ENCODE results near the gene SNX2.

The SNX2 gene

DNA sequence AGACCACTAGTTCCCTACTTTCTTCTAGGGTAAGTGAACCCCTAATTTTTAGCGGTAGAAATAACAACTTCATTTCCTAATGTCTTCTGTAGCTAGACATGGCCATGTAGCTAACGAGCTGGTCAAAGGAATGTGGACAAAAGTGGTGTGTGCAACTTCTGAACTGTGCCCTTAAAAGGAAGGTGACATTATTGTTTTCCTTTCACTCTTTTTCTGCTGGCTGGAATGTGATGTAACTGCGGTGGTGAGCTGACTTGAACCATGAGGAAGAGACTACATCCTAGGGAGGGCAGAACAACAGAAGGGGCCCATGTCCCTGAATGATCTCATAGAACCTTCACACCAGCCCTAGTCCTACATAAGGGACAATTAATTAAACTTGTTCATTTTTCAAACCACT is 1.3 kb upstream of the SNX2 start:
- DNase-seq (ENCODE audit: low spot score): no peak

DNA sequence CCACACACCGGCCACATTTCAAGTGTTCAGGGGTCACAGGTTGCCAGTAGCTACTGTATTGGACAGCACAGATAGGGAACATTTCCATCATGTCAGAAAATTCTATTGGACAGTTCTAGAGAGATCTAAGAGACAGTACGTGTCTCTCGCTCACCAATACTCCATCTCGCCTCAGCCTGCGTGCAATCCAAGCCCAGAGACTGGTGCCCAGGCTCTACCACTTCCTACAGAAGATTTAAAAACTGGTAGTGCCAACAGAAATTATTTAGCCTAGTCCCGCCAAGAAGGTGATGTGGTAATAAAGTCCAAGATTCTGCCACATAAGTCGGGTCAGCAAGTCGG is 390 bp upstream of the SNX2 start:
- no peak for DNase-seq (ENCODE audit: low spot score)

DNA sequence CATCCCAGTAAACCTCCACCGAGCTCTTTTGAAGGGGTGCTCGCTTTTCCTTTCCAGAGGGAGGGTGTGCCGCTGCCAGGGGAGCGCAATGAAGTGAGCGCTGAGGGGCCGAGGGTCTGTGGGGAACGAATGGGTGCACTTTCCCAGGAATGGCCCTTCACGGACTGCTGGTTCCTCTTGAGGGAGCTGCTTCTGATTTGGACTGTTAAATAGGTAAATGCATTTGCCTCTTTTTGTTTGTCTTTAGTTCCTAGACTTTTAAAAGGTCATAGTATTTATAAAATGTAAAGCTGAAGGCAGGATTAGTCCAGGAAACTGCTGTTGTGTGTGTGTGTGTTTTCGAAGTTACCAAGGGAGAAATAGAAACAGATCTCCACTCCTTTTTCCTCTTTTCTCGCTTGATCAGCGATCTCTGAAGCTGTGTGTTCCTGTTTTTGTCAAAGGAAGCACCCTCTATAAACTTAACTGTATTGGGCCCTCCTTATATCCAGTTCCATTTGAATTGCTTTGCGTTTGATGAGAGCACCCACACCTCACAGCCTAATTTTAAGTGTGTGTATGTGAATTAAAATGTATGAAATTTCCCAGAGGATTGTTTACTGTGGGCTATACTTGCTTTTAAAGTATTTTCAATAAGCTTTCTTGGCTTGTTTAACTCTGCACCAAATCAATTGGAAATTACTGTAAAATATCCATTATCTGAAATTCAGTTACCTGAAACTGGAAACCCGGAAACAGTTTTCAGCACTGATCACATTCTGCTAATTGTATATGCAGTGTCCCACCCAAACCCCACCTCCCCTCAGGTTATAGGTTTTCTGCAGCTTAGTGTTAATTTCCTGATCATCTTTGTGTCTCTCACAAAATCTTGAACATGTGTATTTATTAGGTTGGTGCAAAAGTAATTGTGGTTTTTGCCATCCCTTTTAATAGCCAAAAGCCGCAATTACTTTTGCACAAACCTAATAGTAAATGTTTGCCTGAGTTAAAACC is 966 bp downstream of the SNX2 start:
- DNase-seq (ENCODE audit: low spot score): peak; percentile 46

DNA sequence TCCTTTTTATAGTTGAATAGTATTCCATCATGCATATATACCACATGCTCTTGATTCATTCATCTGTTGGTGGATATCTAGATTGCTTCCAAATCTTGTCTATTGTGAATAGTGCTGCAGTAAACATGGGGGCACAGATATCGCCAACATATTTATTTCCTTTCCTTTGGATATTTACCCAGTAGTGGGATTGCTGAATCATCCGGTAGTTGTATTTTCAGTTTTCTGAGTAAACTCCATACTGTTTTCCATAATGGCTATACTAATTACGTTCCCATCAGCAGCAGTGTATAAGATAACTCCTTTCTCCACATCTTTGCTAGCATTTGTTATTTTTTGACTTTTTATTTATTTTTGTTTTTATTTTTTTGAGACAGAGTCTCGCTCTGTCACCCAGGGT is 3.3 kb downstream of the SNX2 start:
- no peak for DNase-seq (ENCODE audit: low spot score)

DNA sequence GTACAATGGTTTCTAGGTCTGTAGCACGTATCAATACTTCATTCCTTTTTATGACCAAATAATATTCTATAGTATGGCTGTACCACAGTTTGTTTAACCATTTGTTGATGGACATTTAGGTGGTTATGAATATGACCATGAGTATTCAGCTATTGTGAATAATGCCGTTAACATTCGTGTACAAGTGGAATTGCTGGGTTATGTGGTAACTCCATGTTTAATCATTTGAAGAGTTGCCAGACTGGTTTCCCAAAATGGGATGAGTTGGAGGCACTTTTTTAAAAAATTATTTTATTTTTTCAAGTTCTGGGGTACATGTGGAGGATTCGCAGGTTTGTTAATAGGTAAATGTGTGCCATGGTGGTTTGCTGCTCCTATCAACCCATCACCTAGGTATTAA is 4.6 kb downstream of the SNX2 start:
- no peak for DNase-seq (ENCODE audit: low spot score)

DNA sequence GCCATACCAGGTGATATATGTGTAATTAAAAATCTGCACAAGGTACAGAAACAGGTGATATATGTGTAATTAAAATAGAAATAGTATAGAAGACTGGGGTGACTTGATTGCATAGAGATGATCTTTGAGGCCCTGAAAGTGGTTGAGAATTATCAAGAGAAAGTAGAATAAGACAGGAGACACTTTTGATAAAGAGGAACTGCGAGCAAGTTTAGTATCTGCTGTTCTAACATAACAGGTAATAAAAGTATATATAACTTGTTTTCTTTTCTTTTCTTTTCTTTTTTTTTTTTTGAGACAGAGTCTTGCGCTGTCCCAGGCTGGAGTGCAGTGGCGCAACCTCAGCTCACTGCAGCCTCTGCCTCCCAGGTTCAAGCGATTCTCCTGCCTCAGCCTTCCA is 5.4 kb downstream of the SNX2 start:
- DNase-seq (ENCODE audit: low spot score): no peak

DNA sequence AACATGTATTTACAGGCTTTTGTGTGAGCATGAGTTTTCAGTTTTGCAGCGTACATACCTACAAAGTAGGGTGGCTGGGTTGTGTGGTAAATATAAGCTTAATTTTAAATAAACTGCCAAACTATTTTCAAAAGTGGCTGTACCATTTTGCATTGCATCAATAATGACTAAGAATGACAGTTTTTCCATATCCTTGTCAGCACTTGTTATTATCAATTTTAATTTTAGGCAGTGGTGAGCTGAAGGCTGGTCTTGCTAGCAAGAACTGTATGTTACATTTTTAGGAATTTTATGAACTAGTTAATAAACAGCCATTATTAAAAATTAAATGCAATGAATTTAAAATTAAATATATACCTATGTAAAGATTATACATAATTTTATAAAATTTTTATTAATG is 6.6 kb downstream of the SNX2 start:
- DNase-seq (ENCODE audit: low spot score): no peak

DNA sequence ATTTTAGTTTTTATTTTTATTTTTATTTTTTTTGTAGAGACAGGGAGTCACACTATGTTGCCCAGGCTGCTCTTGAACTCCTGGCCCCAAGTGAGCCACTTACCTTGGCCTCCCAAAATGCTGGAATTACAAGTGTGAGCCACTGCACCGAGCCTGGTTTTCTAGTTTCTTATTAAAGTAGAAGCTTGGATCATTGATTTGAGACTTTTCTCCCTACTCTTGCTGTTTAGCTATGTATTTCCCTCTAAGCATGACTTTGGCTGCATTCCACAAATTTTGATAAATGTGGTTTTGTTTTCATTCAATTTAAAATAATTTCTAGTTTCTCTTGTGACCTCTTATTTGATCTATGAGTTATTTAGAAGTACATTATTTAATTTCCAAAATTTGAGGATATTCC is 10.4 kb downstream of the SNX2 start:
- no peak for DNase-seq (ENCODE audit: low spot score)

DNA sequence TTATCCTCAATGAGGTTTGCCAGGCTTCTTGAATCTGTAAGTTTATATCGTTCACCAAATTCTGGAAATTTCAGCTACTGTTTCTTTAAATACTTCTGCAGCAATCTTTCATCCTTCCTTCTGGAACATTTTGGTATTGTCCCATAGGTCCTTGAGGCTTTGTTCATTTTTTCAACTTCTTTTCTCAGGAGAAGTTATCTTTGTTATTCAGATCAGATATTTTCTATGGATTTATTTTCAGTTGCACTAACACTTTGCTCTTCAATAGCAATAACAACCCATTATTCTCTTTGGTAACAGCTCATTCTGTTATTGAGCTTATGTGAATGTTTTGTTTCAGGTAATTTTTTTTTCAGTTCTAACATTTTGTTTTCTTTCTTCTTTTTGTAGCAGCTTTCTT is 13.5 kb downstream of the SNX2 start:
- DNase-seq (ENCODE audit: low spot score): no peak

DNA sequence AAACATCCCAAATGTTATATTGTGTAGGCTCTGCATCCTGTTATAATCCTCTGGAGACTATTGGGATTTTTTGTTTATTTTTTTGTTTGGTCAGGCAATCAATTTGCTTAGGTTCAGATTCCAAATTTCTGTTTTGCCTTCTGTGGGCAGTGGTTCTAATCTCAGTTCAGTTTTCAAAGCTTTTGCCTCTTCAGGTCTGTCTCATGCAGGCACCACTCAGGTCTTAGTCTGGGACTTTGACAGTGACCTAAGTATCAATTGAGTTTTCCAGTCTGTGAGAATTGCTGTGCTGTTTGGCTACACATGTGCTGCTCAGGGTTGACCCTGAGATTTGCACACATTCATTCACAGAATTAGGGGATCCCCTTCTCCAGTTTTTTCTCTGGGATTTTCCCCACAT is 14.1 kb downstream of the SNX2 start:
- DNase-seq (ENCODE audit: low spot score): no peak

DNA sequence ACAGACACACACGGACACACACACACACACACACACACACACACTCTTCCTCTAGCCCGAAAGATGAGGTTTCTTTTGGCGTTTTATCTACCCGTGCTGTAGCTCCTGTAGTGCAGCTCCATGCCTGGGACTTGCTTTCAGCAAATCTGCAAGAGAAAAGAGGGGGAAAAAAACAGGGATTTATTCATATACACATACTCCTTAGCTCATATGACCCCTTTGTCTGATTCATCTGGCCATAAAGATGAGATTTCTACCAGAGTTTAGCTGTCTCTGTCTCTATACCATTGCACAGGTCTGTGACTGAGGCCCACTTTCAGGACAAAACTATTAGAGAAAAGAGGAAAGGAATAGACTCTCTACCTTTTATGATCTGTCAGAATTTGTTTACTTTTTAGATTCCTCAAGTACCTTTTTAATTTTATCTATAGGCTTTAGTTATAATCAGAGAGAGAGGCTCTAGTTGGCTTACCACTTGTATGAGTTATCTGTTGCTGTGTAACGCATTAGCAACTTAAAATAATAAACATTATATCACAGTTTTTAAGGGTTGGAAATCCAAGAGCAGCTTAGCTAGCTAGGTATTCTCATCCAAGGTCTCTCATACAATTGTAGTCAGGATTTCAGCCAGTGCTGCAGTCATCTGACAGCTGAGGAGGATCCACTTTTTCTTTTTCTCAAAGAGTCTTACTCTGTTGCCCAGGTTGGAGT is 14.7 kb downstream of the SNX2 start:
- DNase-seq (ENCODE audit: low spot score): no peak

DNA sequence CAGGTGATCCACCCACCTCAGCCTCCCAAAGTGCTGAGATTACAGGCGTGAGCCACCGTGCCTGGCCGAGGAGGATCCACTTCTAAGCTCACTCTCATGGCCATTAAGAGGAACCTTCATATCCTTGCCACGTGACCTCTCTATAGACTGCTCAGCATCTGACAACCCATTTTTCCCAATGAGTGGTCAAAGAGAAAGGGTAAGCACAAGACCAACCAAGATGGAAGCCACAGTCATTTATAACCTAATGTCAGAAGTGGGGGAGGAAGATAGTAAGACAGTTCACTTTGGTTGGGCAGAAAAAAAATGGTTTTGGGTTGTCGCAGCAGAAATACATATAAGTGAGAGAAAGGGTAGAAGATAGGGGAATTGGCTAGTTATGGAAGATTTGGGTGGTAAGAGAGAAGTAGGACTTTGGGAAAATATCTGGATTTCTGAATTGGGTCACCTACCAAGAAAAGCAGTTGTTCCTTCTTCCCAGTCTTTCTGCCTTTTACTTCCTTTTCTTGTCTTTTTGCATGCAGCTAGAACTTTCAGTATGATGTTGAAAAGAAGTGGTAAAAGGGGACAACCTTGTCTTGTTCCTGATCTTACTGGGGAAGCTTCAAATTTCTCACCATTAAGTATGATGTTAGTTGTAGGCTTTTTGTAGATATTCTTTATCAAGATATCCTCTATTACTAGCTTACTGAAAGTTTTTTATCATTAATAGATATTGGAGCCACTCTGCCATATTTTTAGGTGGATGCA is 15.6 kb downstream of the SNX2 start:
- DNase-seq (ENCODE audit: low spot score): no peak

DNA sequence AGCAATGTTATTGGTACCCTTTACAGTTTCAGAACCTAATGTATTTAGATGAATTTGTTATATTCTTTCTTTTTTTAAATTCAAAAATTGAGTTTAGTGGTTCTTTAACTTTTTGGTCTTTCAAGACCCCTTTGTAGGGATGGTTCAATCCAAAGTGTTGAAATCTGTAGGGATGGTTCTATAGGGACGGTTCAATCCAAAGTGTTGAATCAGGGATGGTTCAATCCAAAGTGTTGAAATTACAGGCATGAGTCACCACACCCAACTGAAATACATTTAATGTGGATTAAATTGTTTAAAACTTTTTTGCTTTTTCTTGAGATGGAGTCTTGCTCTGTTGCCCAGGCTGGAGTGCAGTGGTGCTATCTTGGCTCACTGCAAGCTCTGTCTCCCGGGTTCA is 30.6 kb downstream of the SNX2 start:
- DNase-seq (ENCODE audit: low spot score): no peak

DNA sequence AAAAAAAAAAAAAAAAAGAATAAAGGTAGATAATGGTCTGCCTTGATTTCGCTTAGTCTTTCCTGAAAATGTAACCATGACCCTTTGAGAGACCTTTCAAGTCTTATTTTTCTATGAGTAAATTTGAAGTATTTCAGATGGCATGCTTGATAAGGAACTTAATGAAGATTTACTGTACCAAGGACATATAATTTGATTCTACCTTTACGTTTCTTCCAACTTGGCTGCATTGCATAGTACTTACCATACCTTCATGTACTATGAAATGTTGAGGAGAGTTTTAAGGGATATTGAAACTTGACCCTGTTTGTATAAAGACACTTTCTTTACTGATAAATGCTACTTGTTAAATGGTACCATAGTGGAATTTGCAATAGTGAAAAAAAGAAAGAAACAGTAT is 35.5 kb downstream of the SNX2 start:
- no peak for DNase-seq (ENCODE audit: low spot score)

DNA sequence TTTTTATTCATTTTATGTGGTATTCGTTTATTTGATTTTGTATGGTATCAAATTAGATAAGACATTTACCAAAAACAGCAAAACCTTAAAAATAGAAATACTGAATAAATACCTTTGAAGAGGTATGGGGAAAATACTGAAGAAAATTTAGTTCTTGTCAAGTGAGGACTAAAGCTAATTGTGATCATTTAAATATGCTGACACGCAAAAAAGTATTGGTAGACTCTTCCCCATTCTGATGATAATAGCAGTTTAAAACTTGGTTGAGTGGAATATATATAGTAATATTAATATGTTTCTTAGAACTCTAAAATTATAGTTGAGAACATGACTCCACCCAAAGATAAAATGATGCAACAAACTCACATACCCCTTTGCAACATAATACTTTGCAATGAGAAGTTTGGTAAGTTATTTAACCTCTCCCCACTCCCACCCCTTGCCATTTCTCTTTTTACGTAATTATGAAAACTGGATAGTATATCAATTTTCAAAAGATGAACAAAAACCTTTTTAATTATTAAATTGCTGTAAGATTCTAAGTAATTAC is 40.4 kb downstream of the SNX2 start:
- DNase-seq (ENCODE audit: low spot score): no peak

DNA sequence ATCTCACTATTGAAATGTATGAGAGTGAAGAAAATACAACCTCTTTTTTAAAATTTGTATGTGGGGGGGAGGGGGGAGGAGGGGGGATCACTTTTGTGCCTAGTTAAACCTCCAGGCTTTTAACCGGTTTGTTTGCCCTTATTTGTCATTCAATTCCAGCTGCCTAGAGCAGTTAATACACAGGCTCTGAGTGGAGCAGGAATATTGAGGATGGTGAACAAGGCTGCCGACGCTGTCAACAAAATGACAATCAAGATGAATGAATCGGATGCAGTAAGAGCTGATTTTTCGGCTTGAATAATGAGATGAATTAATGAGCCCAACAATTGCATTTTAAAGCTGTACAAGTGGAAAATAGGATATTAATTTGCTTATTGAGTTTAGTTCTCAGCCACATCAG is 41.9 kb downstream of the SNX2 start:
- no peak for DNase-seq (ENCODE audit: low spot score)

DNA sequence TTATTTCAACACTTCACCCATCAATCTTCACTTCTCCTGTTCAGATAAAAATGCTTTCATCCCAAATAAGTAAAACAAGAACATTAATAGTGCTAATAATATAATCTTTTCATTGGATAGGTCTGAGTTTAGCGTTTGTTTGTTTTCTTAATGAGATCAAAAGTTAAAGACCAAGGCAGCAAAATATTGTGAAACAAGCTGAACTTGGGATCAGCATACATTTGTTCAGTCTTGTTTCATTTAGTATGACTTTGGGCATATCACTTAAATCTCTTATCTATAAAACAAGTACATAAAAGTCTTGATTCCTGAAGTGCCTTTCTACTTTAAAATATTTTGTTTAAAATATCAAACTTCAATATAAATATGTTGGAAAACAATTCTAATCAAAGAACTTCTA is 57.1 kb downstream of the SNX2 start:
- no peak for DNase-seq (ENCODE audit: low spot score)

DNA sequence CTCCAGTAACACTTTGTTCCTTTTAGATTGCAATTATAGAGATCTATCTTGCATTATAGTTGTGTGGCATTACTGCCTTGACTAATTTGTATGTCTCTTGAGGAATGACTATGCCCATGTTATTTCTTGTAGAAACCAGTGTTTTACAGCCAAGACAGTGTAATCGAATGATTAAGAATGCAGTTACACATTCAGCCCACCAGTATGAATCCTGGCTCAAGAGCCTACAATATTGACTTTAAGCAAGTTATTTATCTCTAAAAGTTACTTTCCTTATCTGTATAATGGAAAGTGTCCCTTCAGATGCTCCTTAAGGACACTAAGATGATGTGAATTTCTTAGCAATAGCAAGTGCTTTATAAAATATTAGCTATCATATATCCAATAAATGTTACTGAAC is 60.8 kb downstream of the SNX2 start:
- no peak for DNase-seq (ENCODE audit: low spot score)

DNA sequence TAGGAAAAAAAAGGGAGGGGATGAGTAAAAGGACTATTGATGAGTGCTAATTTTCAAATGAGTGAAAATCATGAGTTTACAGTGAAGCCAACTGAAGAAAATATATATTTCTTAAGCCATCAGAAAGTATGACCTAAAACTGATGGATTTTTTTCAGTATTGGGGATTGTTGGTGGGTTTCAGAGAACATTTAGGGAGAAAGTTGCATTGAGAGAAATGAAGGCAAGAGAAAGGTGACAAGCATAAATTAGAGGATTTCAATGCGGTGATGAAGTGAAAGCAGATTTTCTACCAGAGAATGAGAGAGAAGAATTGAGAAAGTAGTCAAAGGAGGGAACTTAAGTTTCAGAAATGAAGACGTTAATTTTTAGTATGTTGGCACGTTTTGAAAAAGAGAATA is 62.1 kb downstream of the SNX2 start:
- no peak for DNase-seq (ENCODE audit: low spot score)

DNA sequence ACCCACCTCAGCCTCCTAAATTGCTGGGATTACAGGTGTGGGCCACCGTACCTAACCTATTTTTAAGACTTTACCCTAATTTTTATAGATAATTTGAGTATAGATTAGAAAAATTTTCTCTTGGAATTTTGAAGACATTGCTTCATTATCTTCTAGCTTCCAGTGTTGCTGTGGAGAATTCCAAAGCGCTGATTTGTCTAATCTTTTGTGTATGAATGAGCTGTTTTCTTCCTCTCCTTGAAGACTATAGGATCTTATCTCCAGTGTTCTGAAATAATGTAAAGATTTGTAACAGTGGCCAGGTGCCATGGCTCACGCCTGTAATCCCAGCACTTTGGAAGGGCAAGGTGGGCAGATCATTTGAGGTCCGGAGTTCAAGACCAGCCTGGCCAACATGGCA is 64.9 kb downstream of the SNX2 start:
- DNase-seq (ENCODE audit: low spot score): no peak

DNA sequence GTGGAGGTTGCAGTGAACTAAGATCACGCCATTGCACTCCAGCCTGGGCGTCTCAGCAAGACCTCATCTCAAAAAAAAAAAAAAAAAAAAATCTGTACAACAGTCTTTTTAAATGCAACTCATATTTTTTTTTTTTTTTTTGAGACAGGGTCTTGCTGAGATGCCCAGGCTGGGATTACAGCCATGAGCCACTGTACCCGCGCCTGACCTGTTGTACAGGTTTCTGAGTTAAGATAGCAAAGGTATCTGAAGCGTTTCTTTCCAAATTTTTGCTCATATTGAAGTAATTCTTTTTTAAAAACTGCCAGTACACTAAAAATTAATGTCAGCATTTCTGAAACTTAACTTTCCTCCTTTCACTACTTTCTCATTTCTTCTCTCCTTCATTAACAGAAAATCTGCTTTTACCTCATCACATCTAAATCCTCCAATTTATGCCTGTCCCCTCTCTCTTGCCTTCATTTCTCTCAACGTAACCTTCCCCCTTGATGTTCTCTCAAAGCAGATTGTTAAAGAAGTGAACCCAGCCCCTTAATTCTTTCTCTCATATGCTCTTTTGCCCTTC is 67.2 kb downstream of the SNX2 start:
- no peak for DNase-seq (ENCODE audit: low spot score)

Measured in Ammon's horn (tissue), 1 donor.